OCI-LY1 (cell line): Measurements from ENCODE around the gene CLEC18B.

Experiments used
- EZH2 ChIP-seq: fragments of 200-600 bp; sonication (generic), shearing (Covaris generic); IDR thresholded peaks from 2 replicates; pipeline ENCODE4 v1.8.0; 2017; ENCODE audit warnings: borderline replicate concordance, mixed run types, mild to moderate bottlenecking, antibody characterized with exemption, low read length, moderate library complexity, mixed read lengths
- TF ChIP-seq, protein P1 (sequence below): fragments of 200-600 bp; sonication (generic), shearing (Covaris generic); IDR thresholded peaks from 2 replicates; pipeline ENCODE4 v1.5.1; 2017; ENCODE audit warnings: mild to moderate bottlenecking, antibody characterized with exemption, low read length, moderate library complexity, mixed read lengths

DNA sequence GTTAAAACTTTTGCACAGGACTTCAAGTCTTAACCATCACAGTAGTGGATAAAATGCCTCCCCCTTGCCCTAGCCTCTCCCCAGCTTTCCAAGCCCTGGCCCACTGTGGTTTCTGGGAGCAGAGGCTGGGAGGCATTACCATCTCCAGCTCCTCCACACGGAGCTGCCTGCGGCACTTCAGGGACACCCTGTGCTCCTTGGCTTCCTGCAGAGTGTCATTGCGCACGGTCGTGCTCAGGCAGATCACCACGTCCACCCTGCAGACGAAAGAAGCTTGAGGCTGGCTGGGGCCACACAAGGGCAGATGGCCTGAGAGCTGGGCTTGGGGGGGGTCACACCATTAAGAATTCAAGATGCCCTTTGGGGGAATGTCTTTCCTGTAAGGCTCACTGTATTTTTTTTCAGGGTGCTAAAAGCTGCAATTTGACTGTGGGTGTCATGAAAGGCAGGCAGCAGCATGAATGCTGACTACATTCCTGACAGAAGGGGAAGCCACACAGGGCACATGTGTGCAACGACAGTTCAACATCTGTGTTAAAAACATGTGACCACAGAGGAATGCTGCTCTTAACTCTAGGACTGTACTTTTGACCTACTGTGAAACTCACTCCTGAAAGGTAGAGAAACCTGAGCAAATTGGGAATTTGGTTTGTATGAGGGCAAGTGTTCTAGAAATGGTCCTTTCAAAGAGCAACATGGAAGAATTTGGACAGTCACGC is 47.7 kb upstream of the CLEC18B start:
- TF ChIP-seq, protein P1, sequence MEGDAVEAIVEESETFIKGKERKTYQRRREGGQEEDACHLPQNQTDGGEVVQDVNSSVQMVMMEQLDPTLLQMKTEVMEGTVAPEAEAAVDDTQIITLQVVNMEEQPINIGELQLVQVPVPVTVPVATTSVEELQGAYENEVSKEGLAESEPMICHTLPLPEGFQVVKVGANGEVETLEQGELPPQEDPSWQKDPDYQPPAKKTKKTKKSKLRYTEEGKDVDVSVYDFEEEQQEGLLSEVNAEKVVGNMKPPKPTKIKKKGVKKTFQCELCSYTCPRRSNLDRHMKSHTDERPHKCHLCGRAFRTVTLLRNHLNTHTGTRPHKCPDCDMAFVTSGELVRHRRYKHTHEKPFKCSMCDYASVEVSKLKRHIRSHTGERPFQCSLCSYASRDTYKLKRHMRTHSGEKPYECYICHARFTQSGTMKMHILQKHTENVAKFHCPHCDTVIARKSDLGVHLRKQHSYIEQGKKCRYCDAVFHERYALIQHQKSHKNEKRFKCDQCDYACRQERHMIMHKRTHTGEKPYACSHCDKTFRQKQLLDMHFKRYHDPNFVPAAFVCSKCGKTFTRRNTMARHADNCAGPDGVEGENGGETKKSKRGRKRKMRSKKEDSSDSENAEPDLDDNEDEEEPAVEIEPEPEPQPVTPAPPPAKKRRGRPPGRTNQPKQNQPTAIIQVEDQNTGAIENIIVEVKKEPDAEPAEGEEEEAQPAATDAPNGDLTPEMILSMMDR = no peak
- TF ChIP-seq EZH2 = no peak
